Epithelial cell of alveolus of lung (primary cell): ENCODE data around the gene FAM76B. TPM values are rescaled to one million over a fixed set of nuclear protein-coding genes. Genes with fewer than 3 reads are reported as not detected.

Experiments used
- total RNA-seq: library from RNA; depleted of rRNA; stranded (reverse); fragments of >200 nt; gene quantifications from 2 replicates; pipeline ENCODE4 v1.2.1, GENCODE V29; 2015

Gene FAM76B
- total RNA-seq, result 7.1 and 26.9 TPM in 2 replicates

GRCh38 chr11:95789506-95790122, at the start of gene FAM76B:
Gene FAM76B, minus strand, starts transcription at chr11:95789782. Its CDS starts 304 bp downstream, at chr11:95789478.

GRCh38 chr11:95790123-95790932, 746 bp upstream of the FAM76B start, which contains the start of gene CEP57:
Gene CEP57, plus strand, starts transcription at chr11:95790498. Its CDS starts 201 bp downstream, at chr11:95790699.

Other genes starting within 250 kb of the FAM76B start
- 39.2 and 49.8 TPM in 2 replicates for gene CEP57, start 716 bp upstream of the FAM76B start, total RNA-seq
- 29.1 and 38.3 TPM in 2 replicates for gene MTMR2, start 134.3 kb upstream of the FAM76B start, total RNA-seq